ENCODE data around the gene SKIL.

Gene SKIL

GRCh38 chr3:170413291-170413690, 55.8 kb downstream of the SKIL start:
- DNase-seq = no peak

GRCh38 chr3:170414202-170414663, 56.7 kb downstream of the SKIL start:
- DNase-seq = no peak

GRCh38 chr3:170417090-170417489, 59.6 kb downstream of the SKIL start:
- no peak for DNase-seq

- DNase-seq = no peak
These were observed 61.2 kb downstream of the SKIL start, which contains the start of gene CLDN11 for GRCh38 chr3:170418422-170419398. Gene CLDN11 (plus strand): TSS chr3:170418868. CDS start chr3:170419067, 199 bp downstream.

GRCh38 chr3:170419557-170420087, 62.1 kb downstream of the SKIL start:
- DNase-seq = no peak

GRCh38 chr3:170420307-170420821, 62.8 kb downstream of the SKIL start:
- DNase-seq = no peak

- DNase-seq = no peak
These were observed 63.7 kb downstream of the SKIL start for GRCh38 chr3:170421111-170421641.

GRCh38 chr3:170421758-170422157, 64.2 kb downstream of the SKIL start:
- DNase-seq = no peak

GRCh38 chr3:170423001-170423615, 65.6 kb downstream of the SKIL start:
- DNase-seq = no peak

- DNase-seq = no peak
These were observed 67.4 kb downstream of the SKIL start for GRCh38 chr3:170424879-170425278.

- DNase-seq = no peak
These were observed 68.2 kb downstream of the SKIL start for GRCh38 chr3:170425491-170426239.

GRCh38 chr3:170426240-170426797, 68.8 kb downstream of the SKIL start:
- no peak for DNase-seq

GRCh38 chr3:170428095-170428494, 70.6 kb downstream of the SKIL start:
- no peak for DNase-seq

- no peak for DNase-seq
These were observed 71.5 kb downstream of the SKIL start for GRCh38 chr3:170429050-170429449.

- no peak for DNase-seq
These were observed 73.5 kb downstream of the SKIL start for GRCh38 chr3:170431054-170431453.

- no peak for DNase-seq
These were observed 74.9 kb downstream of the SKIL start for GRCh38 chr3:170432416-170432815.

- DNase-seq = no peak
These were observed 79.2 kb downstream of the SKIL start for GRCh38 chr3:170436697-170437096.

GRCh38 chr3:170437176-170437575, 79.7 kb downstream of the SKIL start:
- no peak for DNase-seq

- DNase-seq = no peak
These were observed 80.3 kb downstream of the SKIL start for GRCh38 chr3:170437696-170438407.

GRCh38 chr3:170438836-170439235, 81.3 kb downstream of the SKIL start:
- no peak for DNase-seq

GRCh38 chr3:170440344-170440743, 82.8 kb downstream of the SKIL start:
- DNase-seq = no peak

Measured in NCI-H1417 treated with DMSO at 0.1 percent for 48 hours (cell line).